Measurements from ENCODE around the gene AVPR2.

The AVPR2 gene

DNA sequence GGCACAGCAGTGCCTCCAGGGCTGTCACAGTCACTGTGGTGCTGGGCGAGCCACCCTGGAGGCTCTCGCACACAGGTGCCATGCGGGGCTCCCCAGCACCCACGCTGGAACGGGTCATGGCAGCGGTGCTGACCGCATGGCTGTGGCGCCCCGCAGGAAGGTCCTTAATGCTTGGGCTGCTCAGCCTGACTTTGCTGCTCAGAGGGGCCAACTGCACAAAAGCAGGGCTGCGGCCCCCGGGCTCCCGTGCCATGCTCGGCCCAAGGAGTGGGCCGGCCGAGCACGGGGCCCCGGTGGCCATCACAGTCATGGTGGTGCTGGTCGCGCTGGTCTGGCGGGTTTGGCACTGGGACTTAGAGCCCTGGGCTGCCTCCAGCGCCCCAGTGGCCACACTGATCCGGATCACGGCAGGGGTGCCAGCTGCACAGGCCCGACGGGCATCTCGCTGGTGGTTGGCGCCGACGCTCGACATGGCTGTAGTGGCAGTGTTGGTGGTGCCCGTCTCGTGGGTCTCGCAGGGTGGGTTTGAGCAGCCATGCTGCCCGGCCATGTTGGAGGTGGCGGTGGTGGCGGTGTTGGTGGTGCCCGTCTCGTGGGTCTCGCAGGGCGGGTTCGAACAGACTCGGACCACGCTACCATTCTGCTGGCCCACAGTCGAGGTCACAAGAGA, 50.2 kb downstream of the AVPR2 start:
- DNase-seq, result no peak

DNA sequence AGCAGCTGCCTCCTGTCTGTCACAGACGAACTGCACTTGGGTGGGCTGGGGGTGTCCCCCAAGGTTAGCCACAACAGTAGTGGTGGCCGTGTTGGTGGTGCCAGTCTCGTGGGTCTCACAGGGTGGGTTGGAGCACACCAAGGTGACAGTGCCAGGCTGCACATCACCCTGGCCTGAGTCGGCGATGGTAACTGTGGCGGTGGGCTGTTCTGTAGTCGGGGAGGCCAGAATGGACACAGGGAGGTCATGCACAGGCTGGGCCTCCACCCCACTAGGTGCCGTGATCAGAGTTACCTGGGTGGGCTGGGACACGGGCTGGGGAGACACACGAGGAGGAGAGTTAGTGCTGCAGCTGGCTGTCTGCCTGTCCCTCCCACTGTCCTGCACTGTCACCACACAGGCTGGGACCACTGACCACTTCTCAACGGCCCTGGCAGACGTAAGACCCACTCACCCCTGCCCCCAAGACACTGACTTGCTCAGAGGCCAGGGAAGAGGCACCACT, 50.8 kb downstream of the AVPR2 start:
- DNase-seq, result no peak

DNA sequence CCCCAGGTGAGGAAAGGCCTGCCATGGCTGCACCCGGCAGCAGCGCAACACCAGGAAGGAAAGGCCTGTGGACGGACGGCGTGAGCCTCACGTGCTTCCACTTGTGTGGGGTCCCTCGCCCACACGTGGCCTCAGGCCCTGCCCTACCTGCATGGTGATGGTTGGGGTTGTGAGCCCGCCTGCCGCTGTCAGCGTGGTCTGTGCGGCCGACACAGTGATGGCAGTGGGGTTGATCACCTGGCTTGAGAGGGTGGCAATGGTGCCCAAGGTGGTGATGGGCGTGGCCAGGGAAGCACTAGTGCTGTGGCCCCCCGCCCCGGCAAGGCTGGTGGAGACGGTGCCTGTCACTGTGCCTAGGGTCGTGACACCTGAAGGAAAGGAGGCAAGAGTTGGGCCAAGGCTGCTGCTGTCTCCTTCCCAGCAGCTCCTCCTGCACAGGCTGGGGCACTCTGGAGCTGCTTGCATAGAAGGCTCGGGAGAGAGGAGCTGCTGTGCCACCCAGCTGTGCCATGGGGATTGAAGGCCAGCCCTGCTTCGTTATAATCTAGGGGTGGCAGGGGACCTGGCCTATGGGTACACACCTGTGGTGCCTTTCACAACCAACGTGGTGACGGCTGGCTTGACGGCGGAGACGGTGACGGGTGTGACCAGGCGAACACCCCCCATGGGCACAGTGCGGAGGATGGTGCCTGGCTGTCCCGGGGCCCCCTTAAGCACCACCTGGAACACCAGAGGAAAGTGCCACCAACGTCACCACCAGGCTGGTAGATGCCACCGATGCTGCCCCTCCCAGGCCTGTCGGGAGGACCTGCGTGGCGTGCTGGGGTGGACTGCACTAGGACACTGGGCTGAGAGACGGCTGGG, 51.8 kb downstream of the AVPR2 start:
- no peak for DNase-seq

Measured in DMS53 (cell line).